C4-2B (cell line): ENCODE measurements around the gene PDXDC1.
"Not testable (repeated sequence)": the region's sequence is repeated elsewhere in the genome, so short reads cannot be mapped to it uniquely, and the experiment has no call there.

Source experiments
- ZFX ChIP-seq: fragments of 450-650 bp; IDR thresholded peaks from 2 replicates; pipeline ENCODE4 v1.6.1; 2017
- TF ChIP-seq, protein P1 (sequence below): fragments of 450-650 bp; conservative IDR thresholded peaks from 2 replicates; pipeline ENCODE4 v1.5.1; 2017; ENCODE audit warnings: mild to moderate bottlenecking

DNA sequence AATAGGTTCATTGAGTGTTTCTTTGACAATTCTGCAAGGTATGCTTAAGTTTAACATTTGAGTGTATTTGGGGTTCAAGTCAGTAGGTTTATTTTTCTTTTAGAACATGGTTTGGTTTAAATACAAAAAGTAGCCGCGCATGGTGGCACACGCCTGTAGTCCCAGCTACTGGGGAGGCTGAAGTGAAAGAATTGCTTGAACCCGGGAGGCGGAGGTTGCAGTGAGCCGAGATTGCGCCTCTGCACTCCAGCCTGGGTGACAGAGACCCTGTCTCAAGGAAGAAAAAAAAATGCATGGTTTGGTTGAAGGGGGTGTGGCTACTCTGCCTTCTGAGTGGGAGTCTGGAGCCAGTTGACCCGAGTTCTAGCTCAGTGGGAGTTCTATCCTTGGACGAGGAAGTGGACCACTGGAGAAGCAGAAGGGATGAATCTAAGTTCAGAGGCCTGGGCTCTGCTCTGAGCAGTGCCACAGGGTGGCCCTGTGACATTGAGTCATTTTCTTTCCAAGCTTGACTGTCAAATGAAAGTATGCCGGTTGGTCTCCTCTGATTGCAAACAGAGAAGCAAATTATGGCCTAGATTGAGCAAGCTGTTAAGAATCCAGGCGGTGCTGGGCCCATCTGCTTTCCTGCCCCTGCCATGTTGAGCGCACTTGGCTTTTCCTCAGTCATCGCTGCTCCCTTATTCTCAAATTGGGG lies 48.7 kb downstream of the PDXDC1 start:
- TF ChIP-seq, protein P1, sequence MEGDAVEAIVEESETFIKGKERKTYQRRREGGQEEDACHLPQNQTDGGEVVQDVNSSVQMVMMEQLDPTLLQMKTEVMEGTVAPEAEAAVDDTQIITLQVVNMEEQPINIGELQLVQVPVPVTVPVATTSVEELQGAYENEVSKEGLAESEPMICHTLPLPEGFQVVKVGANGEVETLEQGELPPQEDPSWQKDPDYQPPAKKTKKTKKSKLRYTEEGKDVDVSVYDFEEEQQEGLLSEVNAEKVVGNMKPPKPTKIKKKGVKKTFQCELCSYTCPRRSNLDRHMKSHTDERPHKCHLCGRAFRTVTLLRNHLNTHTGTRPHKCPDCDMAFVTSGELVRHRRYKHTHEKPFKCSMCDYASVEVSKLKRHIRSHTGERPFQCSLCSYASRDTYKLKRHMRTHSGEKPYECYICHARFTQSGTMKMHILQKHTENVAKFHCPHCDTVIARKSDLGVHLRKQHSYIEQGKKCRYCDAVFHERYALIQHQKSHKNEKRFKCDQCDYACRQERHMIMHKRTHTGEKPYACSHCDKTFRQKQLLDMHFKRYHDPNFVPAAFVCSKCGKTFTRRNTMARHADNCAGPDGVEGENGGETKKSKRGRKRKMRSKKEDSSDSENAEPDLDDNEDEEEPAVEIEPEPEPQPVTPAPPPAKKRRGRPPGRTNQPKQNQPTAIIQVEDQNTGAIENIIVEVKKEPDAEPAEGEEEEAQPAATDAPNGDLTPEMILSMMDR: not testable (repeated sequence)
- not testable (repeated sequence) for TF ChIP-seq ZFX
